ENCODE results near the gene ELAVL3. TPM values are rescaled to one million over a fixed set of nuclear protein-coding genes. Genes with fewer than 3 reads are reported as not detected.
"Not testable (repeated sequence)": the region's sequence is repeated elsewhere in the genome, so short reads cannot be mapped to it uniquely, and the experiment has no call there.

ELAVL3 gene
- total and polyA plus RNA-seq, 4 donors, result 0.13 to 0.56 TPM; not detected in 2

GRCh38 chr19:11437955-11438354, 42.9 kb downstream of the ELAVL3 start:
- peaks cover 2 to 8% of the 10 kb centered on the region in 2 donors for H3K36me3 ChIP-seq (ENCODE audit: control insufficient read depth in 1 of 2, insufficient read depth in 2 of 2, low read length in 1 of 2)
- no peaks in the 10 kb centered on the region for H3K9me3 ChIP-seq (ENCODE audit: control insufficient read depth, low read length)
- no peak overlapping the region for H3K27ac ChIP-seq (ENCODE audit: low read depth in 1 of 2, low read length in 2 of 2)
- ATAC-seq (ENCODE audit: low FRiP score) (no peak), DNase-seq (no peak)
- intact Hi-C loops (cut with DNase I), result loop anchor here (5.0 kb wide), 2 partner anchors 56 to 146 kb away; partner anchors contain the start of gene EPOR (in 1 of the 2)
- no peaks in the 10 kb centered on the region for H3K4me1 ChIP-seq (ENCODE audit: control insufficient read depth in 1 of 2, insufficient read depth in 2 of 2, low read length in 2 of 2)
- no peak overlapping the region for H3K4me3 ChIP-seq (ENCODE audit: low read length in 2 of 2)
- H3K27me3 ChIP-seq (ENCODE audit: control insufficient read depth in 1 of 2, insufficient read depth in 2 of 2, low read length in 1 of 2), result no peaks in the 10 kb centered on the region
- WGBS, 2 donors, result 92 to 93% methylated on average over 9 of the region's 9 CpGs

GRCh38 chr19:11435833-11436313, 45.0 kb downstream of the ELAVL3 start:
- Histone ChIP-seq H3K4me3 (ENCODE audit: low read length in 2 of 2) (peak overlapping the region; percentile 49 to 67), H3K4me1 (ENCODE audit: control insufficient read depth in 1 of 2, insufficient read depth in 2 of 2, low read length in 2 of 2) (no peaks in the 10 kb centered on the region), H3K27ac (ENCODE audit: low read depth in 1 of 2, low read length in 2 of 2) (peak overlapping the region in 1 of 2 donors; percentile 4), H3K27me3 (ENCODE audit: control insufficient read depth in 1 of 2, insufficient read depth in 2 of 2, low read length in 1 of 2) (no peaks in the 10 kb centered on the region), H3K9me3 (ENCODE audit: control insufficient read depth, low read length) (no peaks in the 10 kb centered on the region), H3K36me3 (ENCODE audit: control insufficient read depth in 1 of 2, insufficient read depth in 2 of 2, low read length in 1 of 2) (no peaks in the 10 kb centered on the region)
- WGBS, 2 donors, result 4 to 5% methylated on average over 20 to 21 of the region's 21 CpGs
- ATAC-seq (ENCODE audit: low FRiP score) (no peak), DNase-seq (no peak)
- intact Hi-C loops (cut with DNase I), result loop anchor here (5.0 kb wide), 2 partner anchors 54 to 144 kb away; partner anchors contain the start of gene EPOR (in 1 of the 2)

GRCh38 chr19:11435057-11435832, 45.6 kb downstream of the ELAVL3 start, which contains the start of the genes ODAD3 and PRKCSH:
Gene ODAD3, minus strand, starts transcription at chr19:11435121. Its CDS starts 105 bp downstream, at chr19:11435016.
Gene PRKCSH, plus strand, starts transcription at chr19:11435635. Its CDS starts 483 bp downstream, at chr19:11436118.
- Histone ChIP-seq H3K27me3 (ENCODE audit: control insufficient read depth in 1 of 2, insufficient read depth in 2 of 2, low read length in 1 of 2) (no peaks in the 10 kb centered on the region), H3K9me3 (ENCODE audit: control insufficient read depth, low read length) (no peaks in the 10 kb centered on the region), H3K27ac (ENCODE audit: low read depth in 1 of 2, low read length in 2 of 2) (peak within 1 kb of the TSS in 1 of 2 donors; percentile 66), H3K4me1 (ENCODE audit: control insufficient read depth in 1 of 2, insufficient read depth in 2 of 2, low read length in 2 of 2) (no peaks in the 10 kb centered on the region), H3K36me3 (ENCODE audit: control insufficient read depth in 1 of 2, insufficient read depth in 2 of 2, low read length in 1 of 2) (no peaks in the 10 kb centered on the region), H3K4me3 (ENCODE audit: low read length in 2 of 2) (peak within 1 kb of the TSS; percentile 49 to 67)
- intact Hi-C loops (cut with DNase I), result loop anchor here (5.0 kb wide), 2 partner anchors 53 to 143 kb away; partner anchors contain the start of gene EPOR (in 1 of the 2)
- peak; percentile 99 to 100 for DNase-seq
- 0% methylated on average over 52 to 53 of the region's 53 CpGs for WGBS, 2 donors
- ATAC-seq (ENCODE audit: low FRiP score), result peak; percentile 99

- H3K36me3 ChIP-seq (ENCODE audit: control insufficient read depth in 1 of 2, insufficient read depth in 2 of 2, low read length in 1 of 2), result no peaks in the 10 kb centered on the region
- DNase-seq (no peak), ATAC-seq (ENCODE audit: low FRiP score) (no peak)
- H3K4me3 ChIP-seq (ENCODE audit: low read length in 2 of 2), result no peak overlapping the region
- no peaks in the 10 kb centered on the region for H3K27me3 ChIP-seq (ENCODE audit: control insufficient read depth in 1 of 2, insufficient read depth in 2 of 2, low read length in 1 of 2)
- WGBS, 2 donors, result 3 to 6% methylated on average over 9 of the region's 9 CpGs
- H3K27ac ChIP-seq (ENCODE audit: low read depth in 1 of 2, low read length in 2 of 2), result peak overlapping the region in 1 of 2 donors; percentile 66
- intact Hi-C loops (cut with DNase I), result loop anchor here (5.0 kb wide), 2 partner anchors 52 to 142 kb away; partner anchors contain the start of gene EPOR (in 2 of the 2)
- no peaks in the 10 kb centered on the region for H3K4me1 ChIP-seq (ENCODE audit: control insufficient read depth in 1 of 2, insufficient read depth in 2 of 2, low read length in 2 of 2)
- H3K9me3 ChIP-seq (ENCODE audit: control insufficient read depth, low read length), result no peaks in the 10 kb centered on the region
Observed at GRCh38 chr19:11434703-11435056, 46.2 kb downstream of the ELAVL3 start.

- H3K4me3 ChIP-seq (ENCODE audit: low read length in 2 of 2); H3K36me3 ChIP-seq (ENCODE audit: control insufficient read depth in 1 of 2, insufficient read depth in 2 of 2, low read length in 1 of 2); H3K27me3 ChIP-seq (ENCODE audit: control insufficient read depth in 1 of 2, insufficient read depth in 2 of 2, low read length in 1 of 2); H3K27ac ChIP-seq (ENCODE audit: low read depth in 1 of 2, low read length in 2 of 2); DNase-seq; H3K4me1 ChIP-seq (ENCODE audit: control insufficient read depth in 1 of 2, insufficient read depth in 2 of 2, low read length in 2 of 2); H3K9me3 ChIP-seq (ENCODE audit: control insufficient read depth, low read length); ATAC-seq (ENCODE audit: low FRiP score): not testable (repeated sequence)
- intact Hi-C loops (cut with DNase I), result loop anchor here in 1 of 2 donors (5.0 kb wide), 1 partner anchor 51 kb away; the partner anchor contains the start of gene EPOR
- WGBS, 2 donors, result 95 to 97% methylated on average over 3 of the region's 3 CpGs
Observed at GRCh38 chr19:11433526-11433925, 47.3 kb downstream of the ELAVL3 start.

- Histone ChIP-seq H3K9me3 (ENCODE audit: control insufficient read depth, low read length) (no peaks in the 10 kb centered on the region), H3K27ac (ENCODE audit: low read depth in 1 of 2, low read length in 2 of 2) (no peak overlapping the region), H3K4me3 (ENCODE audit: low read length in 2 of 2) (no peak overlapping the region), H3K36me3 (ENCODE audit: control insufficient read depth in 1 of 2, insufficient read depth in 2 of 2, low read length in 1 of 2) (no peaks in the 10 kb centered on the region), H3K27me3 (ENCODE audit: control insufficient read depth in 1 of 2, insufficient read depth in 2 of 2, low read length in 1 of 2) (no peaks in the 10 kb centered on the region), H3K4me1 (ENCODE audit: control insufficient read depth in 1 of 2, insufficient read depth in 2 of 2, low read length in 2 of 2) (no peaks in the 10 kb centered on the region)
- intact Hi-C loops (cut with DNase I), result no loop called here
- DNase-seq (no peak), ATAC-seq (ENCODE audit: low FRiP score) (no peak)
- WGBS, 2 donors, result 92 to 93% methylated on average over 18 to 19 of the region's 19 CpGs
Observed at GRCh38 chr19:11426656-11427055, 54.2 kb downstream of the ELAVL3 start.

- no peak for DNase-seq
- Histone ChIP-seq H3K27me3 (ENCODE audit: control insufficient read depth in 1 of 2, insufficient read depth in 2 of 2, low read length in 1 of 2) (no peaks in the 10 kb centered on the region), H3K9me3 (ENCODE audit: control insufficient read depth, low read length) (no peaks in the 10 kb centered on the region), H3K36me3 (ENCODE audit: control insufficient read depth in 1 of 2, insufficient read depth in 2 of 2, low read length in 1 of 2) (no peaks in the 10 kb centered on the region), H3K4me1 (ENCODE audit: control insufficient read depth in 1 of 2, insufficient read depth in 2 of 2, low read length in 2 of 2) (no peaks in the 10 kb centered on the region), H3K4me3 (ENCODE audit: low read length in 2 of 2) (no peak overlapping the region), H3K27ac (ENCODE audit: low read depth in 1 of 2, low read length in 2 of 2) (no peak overlapping the region)
- WGBS, 2 donors, result 89 to 90% methylated on average over 26 to 28 of the region's 28 CpGs
- intact Hi-C loops (cut with DNase I), result no loop called here
- ATAC-seq (ENCODE audit: low FRiP score), result no peak
Observed at GRCh38 chr19:11425719-11426457, 55.0 kb downstream of the ELAVL3 start.

GRCh38 chr19:11423791-11424181, 57.1 kb downstream of the ELAVL3 start:
- intact Hi-C loops (cut with DNase I), result loop anchor here in 1 of 2 donors (5.0 kb wide), 1 partner anchor 41 kb away; the partner anchor contains the start of gene EPOR
- ATAC-seq (ENCODE audit: low FRiP score), result no peak

More at GRCh38 chr19:11423791-11424181, 57.1 kb downstream of the ELAVL3 start:
- Histone ChIP-seq H3K27ac (ENCODE audit: low read depth in 1 of 2, low read length in 2 of 2) (no peak overlapping the region), H3K36me3 (ENCODE audit: control insufficient read depth in 1 of 2, insufficient read depth in 2 of 2, low read length in 1 of 2) (no peaks in the 10 kb centered on the region), H3K27me3 (ENCODE audit: control insufficient read depth in 1 of 2, insufficient read depth in 2 of 2, low read length in 1 of 2) (no peaks in the 10 kb centered on the region), H3K9me3 (ENCODE audit: control insufficient read depth, low read length) (no peaks in the 10 kb centered on the region), H3K4me3 (ENCODE audit: low read length in 2 of 2) (no peak overlapping the region), H3K4me1 (ENCODE audit: control insufficient read depth in 1 of 2, insufficient read depth in 2 of 2, low read length in 2 of 2) (no peaks in the 10 kb centered on the region)
- 15 to 23% methylated on average over 21 to 22 of the region's 22 CpGs for WGBS, 2 donors
- no peak for DNase-seq

Measured in aorta (tissue), 5 donors.